ENCODE results near the gene WDR77. TPM values are rescaled to one million over a fixed set of nuclear protein-coding genes. Genes with fewer than 3 reads are reported as not detected.
A peak's percentile ranks its signal among the peaks of the same experiment; 100 is the strongest.

The WDR77 gene
- total and polyA plus RNA-seq, 5 donors from 2014 or later = 15.7 to 36.9 (median 34.3) TPM

- DNase-seq (no peak), ATAC-seq (ENCODE audit: low read depth in 2 of 2) (no peak)
- Histone ChIP-seq H3K36me3 (ENCODE audit: control insufficient read depth, insufficient read depth, low read length) (peaks cover 44% of the 10 kb centered on the region), H3K27me3 (ENCODE audit: control insufficient read depth, insufficient read depth, low read length) (no peaks in the 10 kb centered on the region), H3K4me3 (ENCODE audit: low read depth, low read length) (no peak overlapping the region), H3K27ac (ENCODE audit: insufficient read depth, low read length, poor library complexity, severe bottlenecking) (no peak overlapping the region), H3K4me1 (ENCODE audit: control insufficient read depth, insufficient read depth, low read length, poor library complexity, severe bottlenecking) (no peaks in the 10 kb centered on the region), H3K9me3 (ENCODE audit: control insufficient read depth in 2 of 2, low read length in 2 of 2) (no peaks in the 10 kb centered on the region)
- peaks cover 22% of the 10 kb centered on the region for H3K36me3 Mint-ChIP-seq
- H3K27me3 Mint-ChIP-seq = no peaks in the 10 kb centered on the region
- no peak overlapping the region for H3K4me3 Mint-ChIP-seq
- peak overlapping the region in 2 of 3 donors; percentile 76 to 82 for H3K27ac Mint-ChIP-seq
- no peaks in the 10 kb centered on the region for H3K9me3 Mint-ChIP-seq
- peaks cover 0 to 11% (median 3%) of the 10 kb centered on the region in 4 donors for H3K4me1 Mint-ChIP-seq
Observed at GRCh38 chr1:111436726-111437125, 12.3 kb downstream of the WDR77 start.

GRCh38 chr1:111424281-111424680, 24.8 kb downstream of the WDR77 start:
- Mint-ChIP-seq H3K36me3 (peaks cover 27% of the 10 kb centered on the region), H3K4me1 (peaks cover 0 to 2% (median 1%) of the 10 kb centered on the region in 4 donors)

GRCh38 chr1:111422546-111423391, 26.3 kb downstream of the WDR77 start:
- Mint-ChIP-seq H3K36me3 (peaks cover 40% of the 10 kb centered on the region), H3K27ac (no peak overlapping the region), H3K4me1 (peaks cover 0 to 2% (median 1%) of the 10 kb centered on the region in 4 donors), H3K4me3 (no peak overlapping the region), H3K27me3 (peaks cover 5% of the 10 kb centered on the region), H3K9me3 (peaks cover 0 to 1% (median 0%) of the 10 kb centered on the region in 7 donors)
- DNase-seq (no peak), ATAC-seq (ENCODE audit: low read depth in 2 of 2) (no peak)
- Histone ChIP-seq H3K4me3 (ENCODE audit: low read depth, low read length) (no peak overlapping the region), H3K27me3 (ENCODE audit: control insufficient read depth, insufficient read depth, low read length) (no peaks in the 10 kb centered on the region), H3K4me1 (ENCODE audit: control insufficient read depth, insufficient read depth, low read length, poor library complexity, severe bottlenecking) (no peaks in the 10 kb centered on the region), H3K27ac (ENCODE audit: insufficient read depth, low read length, poor library complexity, severe bottlenecking) (no peak overlapping the region), H3K9me3 (ENCODE audit: control insufficient read depth in 2 of 2, low read length in 2 of 2) (no peaks in the 10 kb centered on the region), H3K36me3 (ENCODE audit: control insufficient read depth, insufficient read depth, low read length) (peaks cover 3% of the 10 kb centered on the region)

More at GRCh38 chr1:111424281-111424680, 24.8 kb downstream of the WDR77 start:
- peaks cover 3% of the 10 kb centered on the region for H3K36me3 ChIP-seq (ENCODE audit: control insufficient read depth, insufficient read depth, low read length)
- Mint-ChIP-seq H3K27me3 (peaks cover 5% of the 10 kb centered on the region), H3K27ac (no peak overlapping the region), H3K9me3 (no peaks in the 10 kb centered on the region), H3K4me3 (no peak overlapping the region)
- no peaks in the 10 kb centered on the region for H3K27me3 ChIP-seq (ENCODE audit: control insufficient read depth, insufficient read depth, low read length)
- no peak overlapping the region for H3K4me3 ChIP-seq (ENCODE audit: low read depth, low read length)
- no peaks in the 10 kb centered on the region for H3K4me1 ChIP-seq (ENCODE audit: control insufficient read depth, insufficient read depth, low read length, poor library complexity, severe bottlenecking)
- DNase-seq (no peak), ATAC-seq (ENCODE audit: low read depth in 2 of 2) (no peak)
- no peaks in the 10 kb centered on the region for H3K9me3 ChIP-seq (ENCODE audit: control insufficient read depth in 2 of 2, low read length in 2 of 2)
- H3K27ac ChIP-seq (ENCODE audit: insufficient read depth, low read length, poor library complexity, severe bottlenecking) = no peak overlapping the region

- ATAC-seq (ENCODE audit: low read depth in 2 of 2) (no peak), DNase-seq (no peak)
- Histone ChIP-seq H3K4me3 (ENCODE audit: low read depth, low read length) (no peak overlapping the region), H3K27me3 (ENCODE audit: control insufficient read depth, insufficient read depth, low read length) (no peaks in the 10 kb centered on the region), H3K36me3 (ENCODE audit: control insufficient read depth, insufficient read depth, low read length) (peaks cover 3% of the 10 kb centered on the region), H3K4me1 (ENCODE audit: control insufficient read depth, insufficient read depth, low read length, poor library complexity, severe bottlenecking) (no peaks in the 10 kb centered on the region), H3K9me3 (ENCODE audit: control insufficient read depth in 2 of 2, low read length in 2 of 2) (no peaks in the 10 kb centered on the region), H3K27ac (ENCODE audit: insufficient read depth, low read length, poor library complexity, severe bottlenecking) (no peak overlapping the region)
- peaks cover 0 to 1% (median 0%) of the 10 kb centered on the region in 7 donors for H3K9me3 Mint-ChIP-seq
- no peak overlapping the region for H3K4me3 Mint-ChIP-seq
- no peaks in the 10 kb centered on the region for H3K4me1 Mint-ChIP-seq
- H3K27me3 Mint-ChIP-seq = no peaks in the 10 kb centered on the region
- no peak overlapping the region for H3K27ac Mint-ChIP-seq
- H3K36me3 Mint-ChIP-seq = peaks cover 59% of the 10 kb centered on the region
Observed at GRCh38 chr1:111420377-111420776, 28.7 kb downstream of the WDR77 start.

GRCh38 chr1:111419037-111419436, 30.0 kb downstream of the WDR77 start:
- Mint-ChIP-seq H3K27ac (no peak overlapping the region), H3K4me1 (no peaks in the 10 kb centered on the region), H3K9me3 (peaks cover 0 to 1% (median 0%) of the 10 kb centered on the region in 7 donors), H3K4me3 (no peak overlapping the region), H3K36me3 (peaks cover 58% of the 10 kb centered on the region), H3K27me3 (no peaks in the 10 kb centered on the region)
- no peak overlapping the region for H3K27ac ChIP-seq (ENCODE audit: insufficient read depth, low read length, poor library complexity, severe bottlenecking)
- no peaks in the 10 kb centered on the region for H3K27me3 ChIP-seq (ENCODE audit: control insufficient read depth, insufficient read depth, low read length)
- peaks cover 9% of the 10 kb centered on the region for H3K36me3 ChIP-seq (ENCODE audit: control insufficient read depth, insufficient read depth, low read length)
- no peaks in the 10 kb centered on the region for H3K4me1 ChIP-seq (ENCODE audit: control insufficient read depth, insufficient read depth, low read length, poor library complexity, severe bottlenecking)
- H3K9me3 ChIP-seq (ENCODE audit: control insufficient read depth in 2 of 2, low read length in 2 of 2) = no peaks in the 10 kb centered on the region
- no peak for ATAC-seq (ENCODE audit: low read depth in 2 of 2)
- no peak overlapping the region for H3K4me3 ChIP-seq (ENCODE audit: low read depth, low read length)
- DNase-seq = no peak

- Histone ChIP-seq H3K9me3 (ENCODE audit: control insufficient read depth in 2 of 2, low read length in 2 of 2) (no peaks in the 10 kb centered on the region), H3K27me3 (ENCODE audit: control insufficient read depth, insufficient read depth, low read length) (no peaks in the 10 kb centered on the region), H3K27ac (ENCODE audit: insufficient read depth, low read length, poor library complexity, severe bottlenecking) (no peak overlapping the region), H3K4me1 (ENCODE audit: control insufficient read depth, insufficient read depth, low read length, poor library complexity, severe bottlenecking) (no peaks in the 10 kb centered on the region), H3K36me3 (ENCODE audit: control insufficient read depth, insufficient read depth, low read length) (peaks cover 9% of the 10 kb centered on the region), H3K4me3 (ENCODE audit: low read depth, low read length) (no peak overlapping the region)
- Mint-ChIP-seq H3K27ac (no peak overlapping the region), H3K27me3 (no peaks in the 10 kb centered on the region), H3K4me1 (peaks cover 0 to 2% (median 0%) of the 10 kb centered on the region in 4 donors), H3K9me3 (peaks cover 0 to 1% (median 0%) of the 10 kb centered on the region in 7 donors), H3K4me3 (no peak overlapping the region), H3K36me3 (peaks cover 54% of the 10 kb centered on the region)
- DNase-seq = no peak
- ATAC-seq (ENCODE audit: low read depth in 2 of 2) = no peak
Observed at GRCh38 chr1:111417755-111418154, 31.3 kb downstream of the WDR77 start.

GRCh38 chr1:111415461-111415860, 33.6 kb downstream of the WDR77 start:
- Mint-ChIP-seq H3K36me3 (peaks cover 37% of the 10 kb centered on the region), H3K4me3 (no peak overlapping the region), H3K27ac (no peak overlapping the region), H3K9me3 (peaks cover 0 to 1% (median 0%) of the 10 kb centered on the region in 7 donors), H3K27me3 (no peaks in the 10 kb centered on the region), H3K4me1 (peaks cover 0 to 6% (median 0%) of the 10 kb centered on the region in 4 donors)
- H3K36me3 ChIP-seq (ENCODE audit: control insufficient read depth, insufficient read depth, low read length) = peaks cover 6% of the 10 kb centered on the region
- H3K27ac ChIP-seq (ENCODE audit: insufficient read depth, low read length, poor library complexity, severe bottlenecking) = no peak overlapping the region
- H3K4me3 ChIP-seq (ENCODE audit: low read depth, low read length) = no peak overlapping the region
- ATAC-seq (ENCODE audit: low read depth in 2 of 2) (no peak), DNase-seq (no peak)
- no peaks in the 10 kb centered on the region for H3K4me1 ChIP-seq (ENCODE audit: control insufficient read depth, insufficient read depth, low read length, poor library complexity, severe bottlenecking)
- no peaks in the 10 kb centered on the region for H3K9me3 ChIP-seq (ENCODE audit: control insufficient read depth in 2 of 2, low read length in 2 of 2)
- no peaks in the 10 kb centered on the region for H3K27me3 ChIP-seq (ENCODE audit: control insufficient read depth, insufficient read depth, low read length)

- H3K36me3 Mint-ChIP-seq = peaks cover 36% of the 10 kb centered on the region
Observed at GRCh38 chr1:111414756-111415155, 34.3 kb downstream of the WDR77 start.

More at GRCh38 chr1:111414756-111415155, 34.3 kb downstream of the WDR77 start:
- Mint-ChIP-seq H3K27me3 (peaks cover 3% of the 10 kb centered on the region), H3K27ac (no peak overlapping the region), H3K9me3 (peaks cover 0 to 1% (median 0%) of the 10 kb centered on the region in 7 donors), H3K4me3 (no peak overlapping the region), H3K4me1 (peaks cover 0 to 6% (median 0%) of the 10 kb centered on the region in 4 donors)
- Histone ChIP-seq H3K9me3 (ENCODE audit: control insufficient read depth in 2 of 2, low read length in 2 of 2) (no peaks in the 10 kb centered on the region), H3K27ac (ENCODE audit: insufficient read depth, low read length, poor library complexity, severe bottlenecking) (no peak overlapping the region), H3K4me1 (ENCODE audit: control insufficient read depth, insufficient read depth, low read length, poor library complexity, severe bottlenecking) (no peaks in the 10 kb centered on the region), H3K36me3 (ENCODE audit: control insufficient read depth, insufficient read depth, low read length) (peaks cover 6% of the 10 kb centered on the region), H3K27me3 (ENCODE audit: control insufficient read depth, insufficient read depth, low read length) (no peaks in the 10 kb centered on the region), H3K4me3 (ENCODE audit: low read depth, low read length) (no peak overlapping the region)
- no peak for DNase-seq
- ATAC-seq (ENCODE audit: low read depth in 2 of 2) = no peak
